ENCODE results near the gene ARHGEF1. TPM values are rescaled to one million over a fixed set of nuclear protein-coding genes. Genes with fewer than 3 reads are reported as not detected.

The ARHGEF1 gene
- total and polyA plus RNA-seq, 2 donors (not counting 1 experiment from before 2014, with no cell fraction given), result 646 to 886 TPM

- Histone ChIP-seq H3K9ac (ENCODE audit: low read length) (peak overlapping the region; percentile 92), H3K27ac (ENCODE audit: low read length in 2 of 2) (peak overlapping the region; percentile 96 to 98)
Observed at GRCh38 chr19:41879080-41879479, 3.9 kb upstream of the ARHGEF1 start.

More at GRCh38 chr19:41879080-41879479, 3.9 kb upstream of the ARHGEF1 start:
- Mint-ChIP-seq H3K4me3 (peak overlapping the region; percentile 97), H3K27ac (peak overlapping the region; percentile 99), H3K9me3 (ENCODE audit: insufficient read depth) (no peaks in the 10 kb centered on the region), H3K4me1 (peaks cover 68% of the 10 kb centered on the region), H3K27me3 (no peaks in the 10 kb centered on the region)
- POLR2A ChIA-PET, result interaction anchor here (4.1 to 6.6 kb wide), 2 partner anchors 9 to 19 kb away, joined by 44 to 92 read pairs; partner anchors contain the start of gene RPS19
- no peak for ATAC-seq (ENCODE audit: low read depth)
- Histone ChIP-seq H3K4me1 (ENCODE audit: control insufficient read depth in 2 of 2, insufficient read depth in 2 of 2, low read length in 2 of 2) (peaks cover 58 to 77% of the 10 kb centered on the region in 2 donors), H3K9me3 (ENCODE audit: control extremely low read depth in 1 of 3, control insufficient read depth in 2 of 3, insufficient read depth in 1 of 3, low read length in 2 of 3) (no peaks in the 10 kb centered on the region), H2AFZ (ENCODE audit: insufficient read depth, low read depth, low read length, poor library complexity, severe bottlenecking) (no peak overlapping the region), H3K27me3 (replicated peaks in 1 of 4; ENCODE audit: control extremely low read depth in 1 of 4, control insufficient read depth in 3 of 4, insufficient read depth in 4 of 4, low read length in 3 of 4) (no peaks in the 10 kb centered on the region), H3K36me3 (replicated peaks in 1 of 2; ENCODE audit: control extremely low read depth in 1 of 2, control insufficient read depth in 1 of 2, extremely low read depth in 1 of 2, insufficient read depth in 2 of 2, low read length in 1 of 2) (peaks cover 0 to 40% of the 10 kb centered on the region in 2 experiments), H3K4me3 (ENCODE audit: control extremely low read depth in 1 of 5, extremely low read depth in 1 of 5, insufficient read depth in 1 of 5, low read depth in 2 of 5, low read length in 4 of 5) (peak overlapping the region; percentile 32 to 100 (median 94)), H4K20me1 (ENCODE audit: control insufficient read depth, insufficient read depth, low read length, poor library complexity, severe bottlenecking) (peaks cover 57% of the 10 kb centered on the region), H3K79me2 (ENCODE audit: control insufficient read depth, insufficient read depth, low read length) (peaks cover 76% of the 10 kb centered on the region), H3K4me2 (replicated peaks; ENCODE audit: low read depth, low read length, poor library complexity, severe bottlenecking) (peak overlapping the region; percentile 84)
- CTCF ChIA-PET, result no interaction called here
- WGBS (ENCODE audit: insufficient coverage), result 81% methylated on average over 20 of the region's 21 CpGs
- DNase-seq, result no peak
- no peak for TF ChIP-seq EZH2 (IDR thresholded peaks at IDR 0.05; ENCODE audit: borderline replicate concordance, insufficient read depth, low read depth, low read length, poor library complexity, severe bottlenecking)
- TF ChIP-seq CTCF (IDR thresholded peaks at IDR 0.05), result no peak
- intact Hi-C loops (cut with micrococcal nuclease), result loop anchor here (10.0 kb wide), 1 partner anchor 614 kb away; the partner anchor contains the start of gene HNRNPUL1
